ENCODE results near the gene CCDC141. TPM values are rescaled to one million over a fixed set of nuclear protein-coding genes. Genes with fewer than 3 reads are reported as not detected.
"Not testable (repeated sequence)": the region's sequence is repeated elsewhere in the genome, so short reads cannot be mapped to it uniquely, and the experiment has no call there.

The CCDC141 gene
- total and polyA plus RNA-seq, 4 donors, result 2.1 to 48.1 (median 14.6) TPM

- Histone ChIP-seq H3K9ac (ENCODE audit: insufficient read depth in 1 of 2, low read length in 2 of 2) (no peak overlapping the region), H3K4me3 (no peak overlapping the region), H3K36me3 (ENCODE audit: control insufficient read depth in 4 of 4, insufficient read depth in 4 of 4, low read length in 4 of 4) (no peaks in the 10 kb centered on the region), H3K27ac (ENCODE audit: low read depth in 1 of 2, low read length in 1 of 2) (no peak overlapping the region), H3K9me3 (ENCODE audit: control insufficient read depth in 4 of 4, insufficient read depth in 3 of 4, low read length in 3 of 4) (peaks cover 0 to 2% (median 0%) of the 10 kb centered on the region in 4 donors), H3K4me1 (ENCODE audit: control insufficient read depth in 5 of 5, insufficient read depth in 5 of 5, low read length in 5 of 5) (peaks cover 0 to 5% (median 0%) of the 10 kb centered on the region in 5 donors), H3K27me3 (ENCODE audit: control insufficient read depth in 3 of 3, insufficient read depth in 3 of 3, low read length in 2 of 3) (no peaks in the 10 kb centered on the region)
- 78 to 86% methylated on average over 2 of the region's 2 CpGs for WGBS, 2 donors
- DNase-seq (no peak), ATAC-seq (ENCODE audit: insufficient read depth, low FRiP score) (no peak)
- TF ChIP-seq, protein P1, sequence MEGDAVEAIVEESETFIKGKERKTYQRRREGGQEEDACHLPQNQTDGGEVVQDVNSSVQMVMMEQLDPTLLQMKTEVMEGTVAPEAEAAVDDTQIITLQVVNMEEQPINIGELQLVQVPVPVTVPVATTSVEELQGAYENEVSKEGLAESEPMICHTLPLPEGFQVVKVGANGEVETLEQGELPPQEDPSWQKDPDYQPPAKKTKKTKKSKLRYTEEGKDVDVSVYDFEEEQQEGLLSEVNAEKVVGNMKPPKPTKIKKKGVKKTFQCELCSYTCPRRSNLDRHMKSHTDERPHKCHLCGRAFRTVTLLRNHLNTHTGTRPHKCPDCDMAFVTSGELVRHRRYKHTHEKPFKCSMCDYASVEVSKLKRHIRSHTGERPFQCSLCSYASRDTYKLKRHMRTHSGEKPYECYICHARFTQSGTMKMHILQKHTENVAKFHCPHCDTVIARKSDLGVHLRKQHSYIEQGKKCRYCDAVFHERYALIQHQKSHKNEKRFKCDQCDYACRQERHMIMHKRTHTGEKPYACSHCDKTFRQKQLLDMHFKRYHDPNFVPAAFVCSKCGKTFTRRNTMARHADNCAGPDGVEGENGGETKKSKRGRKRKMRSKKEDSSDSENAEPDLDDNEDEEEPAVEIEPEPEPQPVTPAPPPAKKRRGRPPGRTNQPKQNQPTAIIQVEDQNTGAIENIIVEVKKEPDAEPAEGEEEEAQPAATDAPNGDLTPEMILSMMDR (IDR thresholded peaks at IDR 0.05; ENCODE audit: control extremely low read depth, extremely low read depth), result no peak
Observed at GRCh38 chr2:179068991-179069643, 19.2 kb upstream of the CCDC141 start.

GRCh38 chr2:179059026-179059700 lies 9.2 kb upstream of the CCDC141 start:
- TF ChIP-seq, protein P1 (IDR thresholded peaks at IDR 0.05; ENCODE audit: control extremely low read depth, extremely low read depth), result no peak
- 92 to 96% methylated on average over 2 of the region's 2 CpGs for WGBS, 2 donors
- no peaks in the 10 kb centered on the region for H3K36me3 ChIP-seq (ENCODE audit: control insufficient read depth in 4 of 4, insufficient read depth in 4 of 4, low read length in 4 of 4)
- H3K9ac ChIP-seq (ENCODE audit: insufficient read depth in 1 of 2, low read length in 2 of 2), result no peak overlapping the region
- H3K27ac ChIP-seq (ENCODE audit: low read depth in 1 of 2, low read length in 1 of 2), result no peak overlapping the region
- H3K4me1 ChIP-seq (ENCODE audit: control insufficient read depth in 5 of 5, insufficient read depth in 5 of 5, low read length in 5 of 5), result peaks cover 0 to 9% (median 4%) of the 10 kb centered on the region in 5 donors
- DNase-seq, result no peak
- no peaks in the 10 kb centered on the region for H3K27me3 ChIP-seq (ENCODE audit: control insufficient read depth in 3 of 3, insufficient read depth in 3 of 3, low read length in 2 of 3)
- ATAC-seq (ENCODE audit: insufficient read depth, low FRiP score), result no peak
- H3K9me3 ChIP-seq (ENCODE audit: control insufficient read depth in 4 of 4, insufficient read depth in 3 of 4, low read length in 3 of 4), result no peaks in the 10 kb centered on the region
- H3K4me3 ChIP-seq, result no peak overlapping the region

- H3K27ac ChIP-seq (ENCODE audit: low read depth in 1 of 2, low read length in 1 of 2), result peak overlapping the region in 1 of 2 donors; percentile 18
Observed at GRCh38 chr2:179057737-179058136, 7.8 kb upstream of the CCDC141 start.

DNA sequence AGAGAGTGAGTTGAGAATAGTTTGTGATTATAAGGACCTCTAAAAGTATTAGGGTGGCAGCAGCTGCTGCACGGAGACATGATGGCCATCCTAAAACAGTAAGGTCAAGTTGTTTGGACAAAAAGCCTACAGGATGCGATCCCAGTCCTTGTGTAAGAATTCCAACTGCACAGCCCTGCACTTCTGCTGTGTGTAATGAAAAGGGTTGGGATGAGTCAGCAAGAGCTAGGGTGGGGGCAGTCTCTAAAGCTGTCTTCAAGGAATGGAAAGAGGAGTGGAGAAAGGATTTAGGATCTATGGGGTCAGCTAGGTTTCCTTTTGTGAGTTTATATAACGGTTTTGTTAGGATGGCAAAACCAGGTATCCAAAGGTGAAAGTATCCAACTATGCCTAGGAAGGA lies 3.6 kb upstream of the CCDC141 start:
- 90 to 92% methylated on average over 3 of the region's 3 CpGs for WGBS, 2 donors
- H3K36me3 ChIP-seq (ENCODE audit: control insufficient read depth in 4 of 4, insufficient read depth in 4 of 4, low read length in 4 of 4); H3K4me3 ChIP-seq; H3K27me3 ChIP-seq (ENCODE audit: control insufficient read depth in 3 of 3, insufficient read depth in 3 of 3, low read length in 2 of 3); DNase-seq; H3K27ac ChIP-seq (ENCODE audit: low read depth in 1 of 2, low read length in 1 of 2); H3K9ac ChIP-seq (ENCODE audit: insufficient read depth in 1 of 2, low read length in 2 of 2); H3K9me3 ChIP-seq (ENCODE audit: control insufficient read depth in 4 of 4, insufficient read depth in 3 of 4, low read length in 3 of 4); ATAC-seq (ENCODE audit: insufficient read depth, low FRiP score): not testable (repeated sequence)
- peaks cover 3 to 23% (median 12%) of the 10 kb centered on the region in 5 donors for H3K4me1 ChIP-seq (ENCODE audit: control insufficient read depth in 5 of 5, insufficient read depth in 5 of 5, low read length in 5 of 5)

More at GRCh38 chr2:179057737-179058136, 7.8 kb upstream of the CCDC141 start:
- no peaks in the 10 kb centered on the region for H3K27me3 ChIP-seq (ENCODE audit: control insufficient read depth in 3 of 3, insufficient read depth in 3 of 3, low read length in 2 of 3)
- H3K4me1 ChIP-seq (ENCODE audit: control insufficient read depth in 5 of 5, insufficient read depth in 5 of 5, low read length in 5 of 5), result peaks cover 0 to 9% (median 4%) of the 10 kb centered on the region in 5 donors
- no peaks in the 10 kb centered on the region for H3K9me3 ChIP-seq (ENCODE audit: control insufficient read depth in 4 of 4, insufficient read depth in 3 of 4, low read length in 3 of 4)
- no peaks in the 10 kb centered on the region for H3K36me3 ChIP-seq (ENCODE audit: control insufficient read depth in 4 of 4, insufficient read depth in 4 of 4, low read length in 4 of 4)
- TF ChIP-seq, protein P1 (IDR thresholded peaks at IDR 0.05; ENCODE audit: control extremely low read depth, extremely low read depth), result no peak
- no peak overlapping the region for H3K9ac ChIP-seq (ENCODE audit: insufficient read depth in 1 of 2, low read length in 2 of 2)
- ATAC-seq (ENCODE audit: insufficient read depth, low FRiP score) (no peak), DNase-seq (peak in 1 of 3 donors; percentile 25)
- no peak overlapping the region for H3K4me3 ChIP-seq
- WGBS, 2 donors, result 88 to 90% methylated on average over 5 of the region's 5 CpGs

All from lung (tissue), 12 donors.